Measurements from ENCODE around the gene ONECUT3. TPM values are rescaled to one million over a fixed set of nuclear protein-coding genes. Genes with fewer than 3 reads are reported as not detected.

Gene ONECUT3
- total and polyA plus RNA-seq, 3 donors from 2014 or later, result 0.13 to 0.39 (median 0.25) TPM

- no peak for TF ChIP-seq CTCF (IDR thresholded peaks at IDR 0.05)
- TF ChIP-seq POLR2A (IDR thresholded peaks at IDR 0.05), result no peak
- Histone ChIP-seq H3K9me3 (no peaks in the 10 kb centered on the region), H3K4me3 (no peak overlapping the region), H3K27me3 (peaks cover 12% of the 10 kb centered on the region), H3K27ac (no peak overlapping the region), H3K4me1 (no peaks in the 10 kb centered on the region), H3K36me3 (ENCODE audit: low read depth, missing control alignments) (no peaks in the 10 kb centered on the region)
- WGBS, 2 donors, result 1 to 6% methylated on average over 16 to 42 of the region's 43 CpGs
- intact Hi-C loops (cut with DNase I; ENCODE audit: low total_unique reads), result no loop called here
- no peak for DNase-seq
Observed at GRCh38 chr19:1755467-1756171, 2.3 kb downstream of the ONECUT3 start.

GRCh38 chr19:1756264-1756663, 3.0 kb downstream of the ONECUT3 start:
- H3K36me3 ChIP-seq (ENCODE audit: low read depth, missing control alignments), result no peaks in the 10 kb centered on the region
- H3K4me3 ChIP-seq, result no peak overlapping the region
- H3K27ac ChIP-seq, result no peak overlapping the region
- DNase-seq, result no peak
- WGBS, 2 donors, result 5 to 7% methylated on average over 18 to 20 of the region's 20 CpGs
- H3K27me3 ChIP-seq, result peaks cover 12% of the 10 kb centered on the region
- intact Hi-C loops (cut with DNase I; ENCODE audit: low total_unique reads), result no loop called here
- TF ChIP-seq CTCF (IDR thresholded peaks at IDR 0.05), result no peak
- TF ChIP-seq POLR2A (IDR thresholded peaks at IDR 0.05), result no peak
- no peaks in the 10 kb centered on the region for H3K4me1 ChIP-seq
- no peaks in the 10 kb centered on the region for H3K9me3 ChIP-seq

- 4% methylated on average over 9 to 28 of the region's 29 CpGs for WGBS, 2 donors
- no peak overlapping the region for H3K4me3 ChIP-seq
- intact Hi-C loops (cut with DNase I; ENCODE audit: low total_unique reads), result no loop called here
- no peak for DNase-seq
- no peak overlapping the region for H3K27ac ChIP-seq
- TF ChIP-seq CTCF (IDR thresholded peaks at IDR 0.05), result no peak
- TF ChIP-seq POLR2A (IDR thresholded peaks at IDR 0.05), result no peak
- H3K27me3 ChIP-seq, result peaks cover 12% of the 10 kb centered on the region
- H3K9me3 ChIP-seq, result no peaks in the 10 kb centered on the region
- H3K36me3 ChIP-seq (ENCODE audit: low read depth, missing control alignments), result no peaks in the 10 kb centered on the region
- no peaks in the 10 kb centered on the region for H3K4me1 ChIP-seq
Observed at GRCh38 chr19:1756705-1757465, 3.6 kb downstream of the ONECUT3 start.

- no peak overlapping the region for H3K27ac ChIP-seq
- H3K9me3 ChIP-seq, result no peaks in the 10 kb centered on the region
- no peak for TF ChIP-seq POLR2A (IDR thresholded peaks at IDR 0.05)
- no peak for TF ChIP-seq CTCF (IDR thresholded peaks at IDR 0.05)
- H3K36me3 ChIP-seq (ENCODE audit: low read depth, missing control alignments), result no peaks in the 10 kb centered on the region
- WGBS, 2 donors, result 0 to 2% methylated on average over 11 to 31 of the region's 86 CpGs
- no peak for DNase-seq
- intact Hi-C loops (cut with DNase I; ENCODE audit: low total_unique reads), result no loop called here
- H3K27me3 ChIP-seq, result peaks cover 12% of the 10 kb centered on the region
- no peaks in the 10 kb centered on the region for H3K4me1 ChIP-seq
- no peak overlapping the region for H3K4me3 ChIP-seq
Observed at GRCh38 chr19:1757468-1758230, 4.3 kb downstream of the ONECUT3 start.
